GM18870 (cell line): ENCODE data around the gene CHST13.

Source experiments
- ATAC-seq: cut with Tn5 transposase; IDR thresholded peaks from one replicate; pipeline ENCODE4 v1.9.1; 2021; ENCODE audit warnings: moderate library complexity; ENCODE audit not compliant: unreplicated experiment

Gene CHST13

GRCh38 chr3:126487151-126487771, 36.7 kb upstream of the CHST13 start:
- ATAC-seq, result no peak

DNA sequence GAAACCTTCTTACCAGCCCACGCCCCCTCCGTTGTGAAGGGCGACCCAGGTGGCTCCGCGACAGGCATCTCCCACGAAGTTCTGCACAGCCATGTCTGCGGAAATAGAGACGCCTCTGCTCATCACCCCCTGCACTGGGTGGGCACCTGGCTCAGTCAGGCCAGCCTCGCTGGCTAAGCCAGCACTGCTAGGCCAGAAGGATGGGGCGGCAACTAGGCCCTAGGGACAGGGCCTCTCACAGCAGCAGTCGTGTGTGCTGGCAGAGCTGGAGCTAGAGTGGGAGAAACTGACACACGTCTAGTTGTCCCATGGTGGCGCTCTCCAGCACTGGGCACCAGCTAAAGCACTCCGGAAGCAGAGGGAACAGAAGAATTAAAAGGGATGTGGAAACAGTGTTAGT, 35.8 kb upstream of the CHST13 start:
- ATAC-seq, result no peak

DNA sequence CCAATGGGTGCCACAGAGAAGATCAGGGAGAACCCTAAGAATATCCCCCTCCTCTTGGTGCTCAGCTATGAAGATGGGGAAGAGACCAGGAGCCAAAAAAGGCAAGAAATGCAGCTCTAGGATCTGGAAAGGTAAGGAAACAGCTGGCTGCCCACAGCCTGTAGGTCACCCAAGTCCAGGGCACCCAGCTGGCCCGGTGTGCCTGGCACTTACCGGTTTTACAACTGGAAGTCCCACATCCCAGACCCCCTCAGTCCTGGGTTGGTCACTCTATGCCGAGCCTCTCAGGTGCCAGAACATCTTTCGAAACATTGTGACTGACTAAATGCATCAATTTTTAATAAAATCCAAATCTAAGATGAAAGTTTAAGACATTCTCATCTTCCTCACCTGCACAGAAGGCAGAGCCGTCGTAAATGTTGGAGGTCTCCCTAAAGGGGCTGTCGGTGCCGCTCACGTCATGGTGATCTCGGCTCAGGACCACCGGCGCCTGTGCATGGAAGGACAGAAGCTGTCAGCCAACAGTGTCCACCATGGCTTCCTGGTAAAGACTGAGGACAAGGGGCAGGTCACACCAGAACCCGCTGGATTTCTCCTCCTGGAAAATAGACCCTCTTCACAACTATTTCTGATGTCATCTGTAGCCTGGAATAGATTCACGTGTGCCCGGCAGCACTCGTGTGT, 34.9 kb upstream of the CHST13 start:
- no peak for ATAC-seq

DNA sequence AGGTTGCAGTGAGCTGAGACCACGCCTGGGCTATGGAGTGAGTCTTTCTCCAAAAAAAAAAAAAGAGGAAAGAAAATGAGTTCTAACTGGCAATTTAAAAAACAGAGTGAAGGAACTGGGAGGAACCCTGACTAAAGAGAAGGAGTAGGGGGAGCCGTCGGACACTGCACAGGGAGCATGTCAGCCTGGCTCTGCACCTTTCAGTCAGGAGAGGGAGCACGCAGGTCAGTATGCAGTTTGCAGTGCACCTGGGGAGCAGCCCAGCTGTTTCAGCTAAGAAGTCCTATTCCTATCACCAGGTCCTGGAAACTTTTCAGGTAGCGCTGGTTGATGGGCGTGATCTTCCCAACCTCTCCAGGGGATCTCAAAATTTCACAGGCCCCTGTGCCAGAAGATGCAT, 33.3 kb upstream of the CHST13 start:
- ATAC-seq, result no peak

GRCh38 chr3:126491221-126492013, 32.5 kb upstream of the CHST13 start:
- ATAC-seq, result no peak

DNA sequence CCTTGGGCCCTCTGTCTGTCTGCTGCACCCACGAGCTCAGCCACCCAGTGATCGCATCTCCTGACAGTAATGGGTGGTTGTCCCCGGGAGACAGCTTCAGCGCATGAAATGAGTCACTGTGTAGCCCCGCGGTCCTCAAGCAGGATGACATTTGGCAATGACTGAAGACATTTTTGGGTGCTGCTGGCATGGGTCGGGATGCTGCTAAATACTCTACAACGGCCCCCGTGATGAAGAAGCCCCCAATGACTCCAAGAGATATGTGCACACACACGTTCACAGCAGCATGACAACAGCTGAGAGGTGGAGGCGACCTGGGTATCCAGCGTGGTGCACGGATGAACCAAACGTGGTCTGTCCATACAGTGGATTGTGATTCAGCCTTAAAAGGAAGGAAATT, 30.9 kb upstream of the CHST13 start:
- ATAC-seq, result no peak

DNA sequence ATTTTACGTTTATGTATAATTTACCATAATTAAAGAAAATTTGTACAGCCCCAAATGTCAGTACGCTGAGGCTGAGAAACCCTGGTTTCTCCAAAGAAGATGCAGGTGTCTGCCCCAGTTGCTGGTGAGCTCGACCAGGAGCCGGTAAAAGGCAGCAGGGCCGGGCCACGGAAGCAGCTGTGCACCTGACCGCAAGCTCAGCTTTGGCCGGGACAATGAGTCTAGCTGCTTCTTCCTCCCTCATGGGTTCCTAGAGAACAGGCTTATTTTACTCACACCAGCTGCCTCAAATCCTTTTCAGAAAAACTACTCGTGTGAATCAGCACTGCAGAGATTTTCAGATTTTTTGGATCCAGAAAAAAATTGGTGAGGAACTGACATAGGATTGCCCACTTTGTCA, 30.2 kb upstream of the CHST13 start:
- no peak for ATAC-seq

DNA sequence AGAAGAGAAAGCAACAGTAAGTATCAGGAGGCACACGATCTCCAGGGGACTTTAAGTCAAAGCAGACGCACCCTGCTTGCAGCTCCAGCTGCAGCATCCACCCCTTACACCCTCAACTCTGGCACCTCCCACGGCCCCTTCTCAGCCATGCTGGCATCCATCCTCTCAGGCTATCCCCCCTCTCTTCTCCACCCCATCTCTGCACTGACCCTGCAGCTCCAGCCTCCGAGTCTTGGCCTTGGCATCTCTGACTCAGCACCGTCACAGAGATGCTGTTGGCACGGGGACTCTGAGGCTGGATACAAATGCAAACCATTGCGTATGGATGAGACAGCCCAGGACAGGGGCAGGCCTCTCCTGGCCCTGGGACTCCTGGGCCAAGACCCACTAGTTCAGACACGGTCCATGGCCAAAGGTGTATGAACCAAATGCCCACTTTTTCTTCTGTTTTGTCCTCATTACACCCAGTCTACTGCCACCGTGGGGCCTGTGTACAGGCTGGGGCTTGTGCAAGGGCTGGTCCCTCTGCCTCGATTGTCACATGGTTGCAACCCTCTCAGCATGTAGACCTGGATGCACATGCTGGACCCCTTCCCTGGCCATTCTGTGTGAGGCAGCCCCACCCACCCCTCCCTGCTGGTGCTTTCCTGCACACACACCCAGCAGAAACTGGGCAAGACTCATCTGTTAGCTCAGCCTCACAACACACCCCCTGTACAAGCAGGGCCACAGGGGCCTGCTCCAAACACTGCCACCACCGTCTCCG, 29.6 kb upstream of the CHST13 start:
- ATAC-seq, result no peak

- no peak for ATAC-seq
These were observed 29.1 kb upstream of the CHST13 start for GRCh38 chr3:126494970-126495230.

DNA sequence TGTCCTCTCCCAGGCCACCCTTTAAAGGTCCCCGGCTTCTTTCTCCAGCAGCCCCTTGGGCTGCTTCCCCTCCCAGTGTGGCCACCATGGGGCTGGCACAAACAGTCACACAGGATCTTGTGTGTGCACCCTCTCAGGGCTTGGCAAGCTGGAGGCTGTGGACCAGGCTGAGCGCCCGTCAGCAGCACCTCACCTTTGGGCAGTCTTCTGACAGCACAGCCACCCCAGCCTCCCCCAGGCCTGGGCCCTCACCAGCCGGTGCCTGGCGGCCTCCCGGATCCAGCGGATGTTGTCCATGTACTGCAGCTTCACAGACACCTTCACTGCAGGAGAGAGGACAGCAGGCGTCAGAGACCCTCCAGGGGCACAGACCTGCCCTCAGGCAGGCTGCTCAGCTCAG, 28.2 kb upstream of the CHST13 start:
- no peak for ATAC-seq

GRCh38 chr3:126496894-126497850, 26.8 kb upstream of the CHST13 start:
- ATAC-seq, result no peak

DNA sequence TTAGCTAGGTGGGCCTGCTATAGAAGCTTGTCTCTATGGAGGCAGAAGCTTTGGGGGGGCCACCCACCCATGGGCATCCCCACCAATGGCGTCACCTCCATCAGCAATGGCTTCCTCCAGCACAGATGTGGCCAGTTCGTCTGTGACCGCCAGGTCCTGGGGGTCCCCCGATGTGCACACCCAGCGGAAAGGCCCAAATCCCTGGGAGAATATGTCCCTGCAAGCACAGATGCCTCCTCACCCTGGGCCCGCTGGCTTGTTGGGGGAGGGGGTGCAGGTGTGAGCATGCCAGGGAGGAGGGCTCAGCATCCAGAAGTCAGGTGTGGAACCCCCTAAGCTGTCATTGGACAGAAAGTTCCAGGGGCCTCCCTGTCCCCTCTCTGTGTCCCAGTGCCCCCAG, 26.0 kb upstream of the CHST13 start:
- ATAC-seq, result no peak

GRCh38 chr3:126498461-126498860, 25.5 kb upstream of the CHST13 start:
- no peak for ATAC-seq

- ATAC-seq, result no peak
These were observed 25.0 kb upstream of the CHST13 start for GRCh38 chr3:126498929-126499328.

DNA sequence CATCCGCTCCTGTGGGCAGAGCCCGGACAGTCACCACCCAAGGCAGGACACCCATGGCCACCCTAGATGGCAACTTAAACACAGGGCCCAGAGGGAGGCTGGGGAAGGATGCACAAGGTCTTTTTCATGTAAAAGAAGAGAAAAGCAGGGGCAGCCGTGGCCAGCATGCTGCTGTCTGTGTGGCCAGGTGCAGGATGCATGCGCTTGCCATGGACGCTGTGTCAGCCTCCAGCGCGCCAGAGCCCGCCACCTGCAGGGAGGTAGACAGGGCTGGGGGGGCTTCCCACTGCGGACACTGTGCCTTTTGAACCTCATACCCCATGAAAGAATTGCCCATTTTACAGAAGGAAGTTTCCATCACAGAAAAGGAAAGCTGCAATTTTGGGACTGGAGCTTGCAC, 24.6 kb upstream of the CHST13 start:
- no peak for ATAC-seq

DNA sequence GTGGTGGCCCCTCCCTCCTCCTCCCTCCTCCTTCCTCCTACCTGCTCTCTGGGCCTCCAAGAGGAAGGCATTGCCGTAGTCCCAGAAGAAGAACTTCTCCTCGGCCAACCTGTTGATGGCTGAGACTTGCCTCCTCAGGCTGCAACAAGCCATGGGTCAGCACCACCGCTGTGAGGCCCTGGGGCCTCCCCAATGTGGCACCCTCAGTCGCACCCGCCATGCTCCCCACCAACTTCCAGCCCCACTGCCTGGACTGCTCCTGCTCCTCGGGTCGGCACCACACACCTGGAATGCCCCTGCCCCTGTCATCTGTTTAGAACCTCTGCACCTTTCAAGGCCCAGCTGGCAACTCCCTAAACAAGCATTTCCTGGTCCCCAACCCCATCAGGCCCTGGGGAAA, 23.9 kb upstream of the CHST13 start:
- no peak for ATAC-seq

DNA sequence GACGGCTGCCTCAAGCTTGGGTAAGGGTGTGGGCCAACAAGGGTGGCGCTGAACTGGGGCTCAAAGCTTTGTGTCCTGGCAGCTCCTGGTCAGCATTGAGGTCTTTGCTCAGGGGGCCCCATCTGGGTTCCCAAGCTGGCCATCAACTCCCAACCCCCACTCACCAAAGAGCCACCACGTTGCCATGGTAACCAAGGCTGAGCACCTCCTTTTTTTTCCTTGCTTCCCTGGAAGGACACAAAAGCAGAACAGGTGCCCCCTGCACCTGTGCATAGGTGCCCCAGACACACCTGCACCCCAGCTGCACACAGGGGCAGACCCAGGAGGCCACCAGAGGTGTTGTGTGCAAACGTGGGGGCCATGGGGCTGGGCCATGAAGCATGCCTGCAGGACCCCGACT, 22.9 kb upstream of the CHST13 start:
- no peak for ATAC-seq

DNA sequence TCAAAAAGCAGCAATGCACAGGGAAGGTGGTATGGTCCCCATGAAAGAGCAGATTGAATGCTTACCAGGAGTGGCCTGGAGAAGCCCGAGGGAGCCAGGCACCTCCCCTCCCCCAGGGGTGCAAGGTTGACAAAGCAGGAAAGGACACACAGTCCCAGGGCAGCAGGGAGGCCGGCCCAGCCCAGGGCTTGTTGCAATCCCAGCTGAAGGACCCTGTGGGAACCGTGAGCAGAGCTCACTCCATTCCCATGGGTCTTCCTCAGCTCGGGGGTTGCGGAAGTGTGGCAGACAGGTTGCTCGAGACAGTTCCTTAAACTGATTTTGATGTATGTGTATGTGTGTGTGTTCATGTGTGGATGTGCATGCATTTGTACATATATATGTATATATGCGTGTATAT, 22.2 kb upstream of the CHST13 start:
- no peak for ATAC-seq

DNA sequence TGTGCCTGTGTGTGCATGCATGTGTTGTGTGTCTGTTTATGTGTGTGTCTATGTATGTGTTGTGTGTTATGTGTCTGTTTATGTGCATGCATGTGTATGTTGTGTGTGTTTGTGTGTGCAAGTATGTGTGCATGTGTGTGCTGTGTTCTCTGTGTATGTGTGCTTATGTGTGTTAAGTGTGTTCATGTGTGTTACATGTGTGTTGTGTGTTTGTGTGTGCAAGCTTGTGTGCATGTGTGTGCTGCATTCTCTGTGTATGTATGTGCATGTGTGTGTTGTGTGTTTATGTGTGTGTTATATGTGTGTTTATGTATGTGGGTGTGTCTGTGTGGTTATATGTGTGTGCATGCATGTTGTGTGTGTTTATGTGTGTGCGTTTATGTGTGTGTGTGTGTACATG, 21.3 kb upstream of the CHST13 start:
- ATAC-seq, result no peak

DNA sequence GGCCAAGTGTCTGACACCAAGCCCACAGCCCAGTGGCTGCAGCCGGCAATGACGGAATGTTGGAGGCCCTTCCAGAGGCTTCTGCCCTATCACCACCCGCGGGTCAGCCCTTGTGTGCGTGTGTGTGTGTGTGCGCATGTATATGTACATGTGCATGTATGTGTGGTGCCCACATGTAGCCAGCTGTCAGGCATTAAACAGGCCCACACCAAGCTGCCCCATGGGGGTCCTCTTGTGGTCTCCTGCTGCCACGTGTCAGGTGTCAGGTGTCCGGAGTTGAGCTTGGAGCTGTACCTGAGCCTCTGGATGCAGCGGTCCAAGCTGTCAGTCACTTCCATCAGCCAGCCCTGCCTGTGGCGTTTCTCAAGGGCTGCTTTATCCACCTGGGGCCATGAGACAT, 20.3 kb upstream of the CHST13 start:
- no peak for ATAC-seq

DNA sequence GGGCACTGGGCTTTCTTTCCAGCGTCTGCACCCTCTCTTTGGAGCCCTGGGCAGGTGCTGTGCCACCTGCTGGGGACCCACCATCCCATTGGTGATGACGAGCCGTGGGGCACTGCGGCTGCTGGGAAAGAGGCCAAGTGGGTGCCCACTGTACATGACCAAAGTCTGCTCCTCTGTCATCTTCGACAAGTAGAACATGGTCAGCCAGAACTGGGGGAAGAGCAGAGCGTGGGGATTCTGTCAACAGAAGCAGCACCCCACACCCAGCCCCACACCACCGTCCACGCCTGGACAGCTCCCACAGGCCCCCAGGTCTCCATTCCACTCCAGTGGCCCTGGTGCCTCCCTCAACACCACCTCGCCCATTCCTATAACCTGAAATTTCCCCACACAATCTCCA, 16.1 kb upstream of the CHST13 start:
- no peak for ATAC-seq
